ENCODE results near the gene ADGRG1.

DNA sequence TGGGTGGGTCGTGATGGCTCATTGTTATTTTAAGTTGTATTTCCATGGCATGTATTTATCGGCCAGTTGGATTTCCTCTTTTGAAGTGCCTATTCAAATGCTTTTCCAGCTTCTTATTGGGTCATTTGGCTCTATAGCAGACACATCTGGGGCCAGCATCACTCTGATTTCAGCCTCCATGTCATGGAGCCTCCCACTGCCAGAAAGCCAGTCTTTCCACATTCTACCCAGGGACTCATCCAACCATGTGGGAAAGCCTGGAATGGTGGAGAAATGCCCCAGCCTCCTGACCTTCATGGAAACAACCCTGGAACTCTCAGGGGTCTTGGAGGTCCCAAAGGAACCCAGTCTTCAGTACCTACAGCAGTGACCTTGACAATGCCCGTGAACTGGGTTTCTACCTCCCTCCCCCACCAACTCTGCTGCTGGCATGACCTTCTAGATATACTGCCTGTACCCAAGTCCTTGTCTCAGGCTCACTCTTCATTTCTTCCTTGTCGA, 33.8 kb upstream of the ADGRG1 start:
- TF ChIP-seq, protein P1, sequence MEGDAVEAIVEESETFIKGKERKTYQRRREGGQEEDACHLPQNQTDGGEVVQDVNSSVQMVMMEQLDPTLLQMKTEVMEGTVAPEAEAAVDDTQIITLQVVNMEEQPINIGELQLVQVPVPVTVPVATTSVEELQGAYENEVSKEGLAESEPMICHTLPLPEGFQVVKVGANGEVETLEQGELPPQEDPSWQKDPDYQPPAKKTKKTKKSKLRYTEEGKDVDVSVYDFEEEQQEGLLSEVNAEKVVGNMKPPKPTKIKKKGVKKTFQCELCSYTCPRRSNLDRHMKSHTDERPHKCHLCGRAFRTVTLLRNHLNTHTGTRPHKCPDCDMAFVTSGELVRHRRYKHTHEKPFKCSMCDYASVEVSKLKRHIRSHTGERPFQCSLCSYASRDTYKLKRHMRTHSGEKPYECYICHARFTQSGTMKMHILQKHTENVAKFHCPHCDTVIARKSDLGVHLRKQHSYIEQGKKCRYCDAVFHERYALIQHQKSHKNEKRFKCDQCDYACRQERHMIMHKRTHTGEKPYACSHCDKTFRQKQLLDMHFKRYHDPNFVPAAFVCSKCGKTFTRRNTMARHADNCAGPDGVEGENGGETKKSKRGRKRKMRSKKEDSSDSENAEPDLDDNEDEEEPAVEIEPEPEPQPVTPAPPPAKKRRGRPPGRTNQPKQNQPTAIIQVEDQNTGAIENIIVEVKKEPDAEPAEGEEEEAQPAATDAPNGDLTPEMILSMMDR (conservative IDR thresholded peaks at IDR 0.05 in 1 of 2, IDR thresholded peaks at IDR 0.05 in 1 of 2; ENCODE audit: low read depth in 1 of 2, low read length in 2 of 2), result no peak
- TF ChIP-seq EZH2 (IDR thresholded peaks at IDR 0.05; ENCODE audit: low read length, missing control alignments), result no peak
